GM18867 (cell line): ENCODE measurements around the gene TMEM30A.

Experiments used
- ATAC-seq: cut with Tn5 transposase; IDR thresholded peaks from one replicate; pipeline ENCODE4 v1.9.1; 2021; ENCODE audit warnings: mild to moderate bottlenecking, moderate library complexity; ENCODE audit not compliant: unreplicated experiment

Gene TMEM30A

GRCh38 chr6:75266716-75267291 is 17.8 kb downstream of the TMEM30A start:
- ATAC-seq: peak; percentile 77

GRCh38 chr6:75263401-75263750 is 21.2 kb downstream of the TMEM30A start:
- no peak for ATAC-seq

GRCh38 chr6:75262716-75263400 is 21.7 kb downstream of the TMEM30A start:
- no peak for ATAC-seq

- no peak for ATAC-seq
Observed at GRCh38 chr6:75261299-75261698, 23.3 kb downstream of the TMEM30A start.

- no peak for ATAC-seq
Observed at GRCh38 chr6:75257343-75258087, 27.1 kb downstream of the TMEM30A start.

GRCh38 chr6:75250552-75250951 is 34.0 kb downstream of the TMEM30A start:
- no peak for ATAC-seq

- ATAC-seq: no peak
Observed at GRCh38 chr6:75249837-75250236, 34.8 kb downstream of the TMEM30A start.

- ATAC-seq: no peak
Observed at GRCh38 chr6:75246386-75246785, 38.2 kb downstream of the TMEM30A start.

- peak; percentile 11 for ATAC-seq
Observed at GRCh38 chr6:75244063-75244584, 40.5 kb downstream of the TMEM30A start.

GRCh38 chr6:75243333-75244062 is 41.1 kb downstream of the TMEM30A start, which contains the start of gene COX7A2:
Gene COX7A2, minus strand, starts transcription at chr6:75243801. Its CDS starts 67 bp downstream, at chr6:75243734.
- peak; percentile 95 for ATAC-seq

- ATAC-seq: no peak
Observed at GRCh38 chr6:75236630-75237029, 48.0 kb downstream of the TMEM30A start.

GRCh38 chr6:75235271-75235670 is 49.3 kb downstream of the TMEM30A start:
- ATAC-seq: no peak

GRCh38 chr6:75234126-75234865 is 50.3 kb downstream of the TMEM30A start:
- no peak for ATAC-seq

- ATAC-seq: no peak
Observed at GRCh38 chr6:75233092-75233615, 51.4 kb downstream of the TMEM30A start.

GRCh38 chr6:75230484-75231325 is 53.9 kb downstream of the TMEM30A start:
- ATAC-seq: no peak

- no peak for ATAC-seq
Observed at GRCh38 chr6:75224303-75224926, 60.2 kb downstream of the TMEM30A start.

GRCh38 chr6:75223428-75223827 is 61.2 kb downstream of the TMEM30A start:
- ATAC-seq: no peak

- no peak for ATAC-seq
Observed at GRCh38 chr6:75222261-75222660, 62.3 kb downstream of the TMEM30A start.

- no peak for ATAC-seq
Observed at GRCh38 chr6:75221116-75221515, 63.5 kb downstream of the TMEM30A start.
